IMR-90 (cell line): ENCODE results near the gene GXYLT2. TPM values are rescaled to one million over a fixed set of nuclear protein-coding genes. Genes with fewer than 3 reads are reported as not detected.

Experiments
- ATAC-seq: fragments of 200-7000 bp; cut with Tn5 transposase; 2 replicates; pipeline ENCODE4 v1.9.1; 2020; ENCODE audit warnings: low read depth, mild to moderate bottlenecking, moderate library complexity
- BruUV-seq: library from RNA; stranded (reverse); fragments of 400-500 nt; replicated peaks from 2 replicates; lab custom pipeline; 2021; lab: Mats Ljungman, UMichigan
- CTCF ChIA-PET: fragments of 300-600 bp; formaldehyde crosslinking; extraction: SDS; loops from one replicate; lab custom pipeline; 2021; ENCODE audit warnings: antibody characterized with exemption; lab: Yijun Ruan, JAX
- POLR2A ChIA-PET: fragments of 300-600 bp; sonication (Branson Sonifier 250); formaldehyde crosslinking; loops from one replicate; lab custom pipeline; 2022; ENCODE audit warnings: antibody characterized with exemption; ENCODE audit not compliant: unreplicated experiment; lab: Charles Lee
- DNase-seq: peaks from one replicate; pipeline ENCODE4 v3.0.0; 2013
- H2AFZ ChIP-seq: replicated peaks from 2 replicates; pipeline ENCODE3; 2013; ENCODE audit warnings: low read length, mild to moderate bottlenecking; ENCODE audit not compliant: poor library complexity
- H2AK5ac ChIP-seq: 2 replicates; pipeline ENCODE4 v1.6.1; 2013; ENCODE audit warnings: low read depth, low read length, inconsistent platforms
- H2AK9ac ChIP-seq: replicated peaks from 2 replicates; pipeline ENCODE3; 2013; ENCODE audit warnings: mild to moderate bottlenecking, low read depth, low read length, moderate library complexity; ENCODE audit not compliant: poor library complexity
- H2BK120ac ChIP-seq: 2 replicates; pipeline ENCODE4 v1.6.1; 2013; ENCODE audit warnings: low read depth, low read length, inconsistent platforms
- H2BK15ac ChIP-seq: 3 replicates; pipeline ENCODE4 v1.6.1; 2013; ENCODE audit warnings: low read depth, low read length, inconsistent platforms
- H2BK20ac ChIP-seq: 2 replicates; pipeline ENCODE4 v1.6.1; 2013; ENCODE audit warnings: low read depth, mild to moderate bottlenecking, inconsistent platforms, low read length, moderate library complexity
- H2BK5ac ChIP-seq: 2 replicates; pipeline ENCODE4 v1.6.1; 2013; ENCODE audit warnings: mild to moderate bottlenecking, low read depth, low read length, inconsistent platforms; ENCODE audit not compliant: poor library complexity, severe bottlenecking
- H3K14ac ChIP-seq: replicated peaks from 2 replicates; pipeline ENCODE4 v1.6.1; 2013; ENCODE audit warnings: low read depth, low read length, inconsistent platforms
- H3K18ac ChIP-seq: 2 replicates; pipeline ENCODE4 v1.6.1; 2013; ENCODE audit warnings: low read depth, low read length, control low read depth
- H3K23ac ChIP-seq: 2 replicates; pipeline ENCODE4 v1.6.1; 2013; ENCODE audit warnings: low read depth, low read length, inconsistent platforms
- H3K27ac ChIP-seq: 2 replicates; pipeline ENCODE4 v1.5.1; 2013; ENCODE audit warnings: mild to moderate bottlenecking, control low read depth, low read length; ENCODE audit not compliant: insufficient read depth
- H3K27me3 ChIP-seq: 2 replicates; pipeline ENCODE4 v1.6.1; 2013; ENCODE audit warnings: low read length; ENCODE audit not compliant: control insufficient read depth, insufficient read depth
- H3K36me3 ChIP-seq: 2 replicates; pipeline ENCODE4 v1.6.1; 2013; ENCODE audit warnings: low read length, mixed read lengths; ENCODE audit not compliant: control insufficient read depth, insufficient read depth
- H3K4ac ChIP-seq: 2 replicates; pipeline ENCODE4 v1.6.1; 2013; ENCODE audit warnings: low read depth, low read length, inconsistent platforms
- H3K4me1 ChIP-seq: 2 replicates; pipeline ENCODE4 v1.6.1; 2013; ENCODE audit warnings: low read length, mixed read lengths; ENCODE audit not compliant: control insufficient read depth, insufficient read depth
- H3K4me2 ChIP-seq: 2 replicates; pipeline ENCODE4 v1.6.1; 2013; ENCODE audit warnings: low read depth, mild to moderate bottlenecking, control low read depth, low read length, moderate library complexity
- H3K4me3 ChIP-seq: 2 replicates; pipeline ENCODE4 v1.5.1; 2013; ENCODE audit warnings: low read depth, mild to moderate bottlenecking, control low read depth, low read length, moderate library complexity; ENCODE audit not compliant: insufficient read depth
- H3K56ac ChIP-seq: 2 replicates; pipeline ENCODE4 v1.6.1; 2013; ENCODE audit warnings: low read length, inconsistent platforms; ENCODE audit not compliant: insufficient read depth; ENCODE audit errors: extremely low read depth
- H3K79me1 ChIP-seq, 2 experiments: 2 replicates each; pipeline ENCODE4 v1.6.1; 2013; ENCODE audit warnings: low read length in 2 of 2, inconsistent platforms in 1 of 2, low read depth in 1 of 2
- H3K9ac ChIP-seq: 2 replicates; pipeline ENCODE4 v1.6.1; 2013; ENCODE audit warnings: low read depth, low read length, control low read depth
- H3K9me1 ChIP-seq: 2 replicates; pipeline ENCODE4 v1.6.1; 2013; ENCODE audit warnings: low read length, inconsistent platforms; ENCODE audit not compliant: insufficient read depth
- H3K9me3 ChIP-seq: 2 replicates; pipeline ENCODE4 v1.6.1; 2013; ENCODE audit warnings: low read length; ENCODE audit not compliant: control insufficient read depth, insufficient read depth
- H4K20me1 ChIP-seq: 2 replicates; pipeline ENCODE4 v1.6.1; 2013; ENCODE audit warnings: low read length, inconsistent platforms; ENCODE audit not compliant: insufficient read depth
- H4K5ac ChIP-seq: 2 replicates; pipeline ENCODE4 v1.6.1; 2013; ENCODE audit warnings: mild to moderate bottlenecking, low read depth, low read length, control low read depth
- H4K8ac ChIP-seq, 2 experiments: 2 replicates each; pipeline ENCODE4 v1.6.1; 2013; ENCODE audit warnings: low read depth in 2 of 2, low read length in 2 of 2, control low read depth in 1 of 2, inconsistent platforms in 1 of 2
- H4K91ac ChIP-seq: 2 replicates; pipeline ENCODE4 v1.6.1; 2013; ENCODE audit warnings: low read depth, low read length, inconsistent platforms; ENCODE audit not compliant: insufficient read depth
- BHLHE40 ChIP-seq: fragments of 150-350 bp; IDR thresholded peaks from 2 replicates; pipeline ENCODE4 v1.6.1; 2016; ENCODE audit warnings: mild to moderate bottlenecking, low read depth, low read length
- CEBPB ChIP-seq: IDR thresholded peaks from 2 replicates; pipeline ENCODE4 v1.6.1; 2012; ENCODE audit warnings: low read depth, low read length, improper control_type of control experiment
- CHD1 ChIP-seq: IDR thresholded peaks from 2 replicates; pipeline ENCODE4 v1.6.1; 2012; ENCODE audit warnings: low read depth, low read length, improper control_type of control experiment
- FOS ChIP-seq: fragments of 150-350 bp; IDR thresholded peaks from 2 replicates; pipeline ENCODE4 v1.6.1; 2016; ENCODE audit warnings: low read depth, low read length
- MAFK ChIP-seq: IDR thresholded peaks from 2 replicates; pipeline ENCODE4 v1.6.1; 2012; ENCODE audit warnings: low read depth, low read length, improper control_type of control experiment
- MAZ ChIP-seq: IDR thresholded peaks from 2 replicates; pipeline ENCODE4 v1.6.1; 2012; ENCODE audit warnings: low read depth, mild to moderate bottlenecking, low read length, improper control_type of control experiment, moderate library complexity, borderline replicate concordance
- MXI1 ChIP-seq: IDR thresholded peaks from 2 replicates; pipeline ENCODE4 v1.6.1; 2012; ENCODE audit warnings: low read depth, mild to moderate bottlenecking, low read length, moderate library complexity, borderline replicate concordance
- NFE2L2 ChIP-seq: fragments of 150-350 bp; IDR thresholded peaks from 2 replicates; pipeline ENCODE4 v1.6.1; 2016; ENCODE audit warnings: low read depth, mild to moderate bottlenecking, low read length
- POLR2A ChIP-seq: IDR thresholded peaks from 2 replicates; pipeline ENCODE4 v1.6.1; 2012; ENCODE audit warnings: mild to moderate bottlenecking, low read depth, low read length
- RAD21 ChIP-seq: IDR thresholded peaks from 2 replicates; pipeline ENCODE4 v1.6.1; 2012; ENCODE audit warnings: low read length, improper control_type of control experiment
- RCOR1 ChIP-seq: IDR thresholded peaks from 2 replicates; pipeline ENCODE4 v1.6.1; 2012; ENCODE audit warnings: mild to moderate bottlenecking, low read length, improper control_type of control experiment; ENCODE audit not compliant: insufficient replicate concordance
- RFX5 ChIP-seq: IDR thresholded peaks from 2 replicates; pipeline ENCODE4 v1.8.0; 2012; ENCODE audit warnings: low read depth, mild to moderate bottlenecking, low read length, moderate library complexity
- SMC3 ChIP-seq: fragments of 150-350 bp; IDR thresholded peaks from 2 replicates; pipeline ENCODE4 v1.6.1; 2016; ENCODE audit warnings: low read depth, mild to moderate bottlenecking, antibody characterized with exemption, low read length, moderate library complexity
- WGBS, 2 experiments: methylation state at CpG; one replicate each; pipeline versions ENCODE4 v1.1.5 to v1.1.7; 2013; ENCODE audit warnings: missing lambda C conversion rate in 2 of 2; ENCODE audit not compliant: insufficient read length in 1 of 2; ENCODE audit errors: extremely low coverage in 2 of 2; 5-methylcytosine and 5-hydroxymethylcytosine counted together
- dilution Hi-C: fragments of 300-500 bp; cut with HindIII; formaldehyde crosslinking; loops from one replicate; pipeline ENCODE4 v1.14.3; 2018; ENCODE audit warnings: low sequenced_read_pairs; ENCODE audit not compliant: unreplicated experiment
- in situ Hi-C: fragments of 300-500 bp; cut with MboI; formaldehyde crosslinking; loops from 3 replicates; pipeline ENCODE4 v1.14.3; 2019; ENCODE audit warnings: low sequenced_read_pairs, inconsistent platforms, mixed read lengths
- intact Hi-C: fragments of 100-400 bp; cut with micrococcal nuclease; formaldehyde crosslinking; loops from 2 replicates; pipeline ENCODE4 v1.10.0; 2022
- polyA plus RNA-seq, 3 experiments: library from polyadenylated mRNA; depleted of rRNA; stranded (reverse); fragments of >200 nt; gene quantifications; 2 replicates each; pipeline ENCODE4 v1.2.3, GENCODE V29; 2012; ENCODE audit warnings: low replicate concordance in 1 of 3
- total RNA-seq: library from RNA; depleted of rRNA; stranded (reverse); fragments of >200 nt; gene quantifications from 2 replicates; pipeline ENCODE4 v1.2.3, GENCODE V29; 2012
- TF ChIP-seq, protein P1 (sequence below): conservative IDR thresholded peaks from 2 replicates; pipeline ENCODE4 v1.5.1; 2012; ENCODE audit warnings: mild to moderate bottlenecking, low read depth, low read length, improper control_type of control experiment
- TF ChIP-seq, protein P2 (sequence below): fragments of 150-350 bp; IDR thresholded peaks from 2 replicates; pipeline ENCODE4 v1.6.1; 2017; ENCODE audit warnings: mild to moderate bottlenecking, antibody characterized with exemption, low read length, low read depth
- TF ChIP-seq, protein P3 (sequence below): fragments of 150-350 bp; IDR thresholded peaks from 2 replicates; pipeline ENCODE4 v1.6.1; 2016; ENCODE audit warnings: low read depth, mild to moderate bottlenecking, low read length, moderate library complexity, borderline replicate concordance

Gene GXYLT2
- total and polyA plus RNA-seq, 2 of the 4 experiments (the other 2 are of a cell fraction) = 5.7 to 11.1 TPM

DNA sequence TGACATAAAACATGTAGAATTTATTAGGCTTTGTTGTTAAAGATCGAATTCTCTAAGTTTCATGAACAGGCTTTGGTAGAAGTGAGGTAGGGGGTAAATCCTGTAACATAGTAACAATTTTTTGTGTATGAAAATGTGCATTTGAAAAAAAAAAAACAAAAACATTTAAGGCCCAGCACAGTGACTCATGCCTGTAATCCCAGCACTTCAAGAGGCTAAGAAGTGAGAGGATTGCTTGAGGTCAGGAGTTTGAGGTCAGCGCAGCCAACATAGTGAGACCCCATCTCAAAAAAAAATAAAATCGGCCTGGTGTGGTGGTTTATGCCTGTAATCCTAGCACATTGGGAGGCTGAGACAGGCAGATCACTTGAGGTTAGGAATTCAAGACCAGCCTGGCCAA, 81.9 kb downstream of the GXYLT2 start:
- H3K18ac ChIP-seq = no peak overlapping the region

More for the DNA sequence above, 81.9 kb downstream of the GXYLT2 start:
- H4K8ac ChIP-seq = no peak overlapping the region
- TF ChIP-seq RFX5 (no peak), RAD21 (no peak), FOS (no peak; the same call in 1 of the 2 replicates), BHLHE40 (no peak), POLR2A (no peak), MAZ (no peak), CHD1 (no peak), RCOR1 (no peak), NFE2L2 (no peak), MAFK (no peak), MXI1 (no peak), CEBPB (no peak), SMC3 (no peak)
- TF ChIP-seq, protein P1, sequence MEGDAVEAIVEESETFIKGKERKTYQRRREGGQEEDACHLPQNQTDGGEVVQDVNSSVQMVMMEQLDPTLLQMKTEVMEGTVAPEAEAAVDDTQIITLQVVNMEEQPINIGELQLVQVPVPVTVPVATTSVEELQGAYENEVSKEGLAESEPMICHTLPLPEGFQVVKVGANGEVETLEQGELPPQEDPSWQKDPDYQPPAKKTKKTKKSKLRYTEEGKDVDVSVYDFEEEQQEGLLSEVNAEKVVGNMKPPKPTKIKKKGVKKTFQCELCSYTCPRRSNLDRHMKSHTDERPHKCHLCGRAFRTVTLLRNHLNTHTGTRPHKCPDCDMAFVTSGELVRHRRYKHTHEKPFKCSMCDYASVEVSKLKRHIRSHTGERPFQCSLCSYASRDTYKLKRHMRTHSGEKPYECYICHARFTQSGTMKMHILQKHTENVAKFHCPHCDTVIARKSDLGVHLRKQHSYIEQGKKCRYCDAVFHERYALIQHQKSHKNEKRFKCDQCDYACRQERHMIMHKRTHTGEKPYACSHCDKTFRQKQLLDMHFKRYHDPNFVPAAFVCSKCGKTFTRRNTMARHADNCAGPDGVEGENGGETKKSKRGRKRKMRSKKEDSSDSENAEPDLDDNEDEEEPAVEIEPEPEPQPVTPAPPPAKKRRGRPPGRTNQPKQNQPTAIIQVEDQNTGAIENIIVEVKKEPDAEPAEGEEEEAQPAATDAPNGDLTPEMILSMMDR = no peak
- TF ChIP-seq, protein P2, sequence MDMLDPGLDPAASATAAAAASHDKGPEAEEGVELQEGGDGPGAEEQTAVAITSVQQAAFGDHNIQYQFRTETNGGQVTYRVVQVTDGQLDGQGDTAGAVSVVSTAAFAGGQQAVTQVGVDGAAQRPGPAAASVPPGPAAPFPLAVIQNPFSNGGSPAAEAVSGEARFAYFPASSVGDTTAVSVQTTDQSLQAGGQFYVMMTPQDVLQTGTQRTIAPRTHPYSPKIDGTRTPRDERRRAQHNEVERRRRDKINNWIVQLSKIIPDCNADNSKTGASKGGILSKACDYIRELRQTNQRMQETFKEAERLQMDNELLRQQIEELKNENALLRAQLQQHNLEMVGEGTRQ = no peak
- TF ChIP-seq, protein P3, sequence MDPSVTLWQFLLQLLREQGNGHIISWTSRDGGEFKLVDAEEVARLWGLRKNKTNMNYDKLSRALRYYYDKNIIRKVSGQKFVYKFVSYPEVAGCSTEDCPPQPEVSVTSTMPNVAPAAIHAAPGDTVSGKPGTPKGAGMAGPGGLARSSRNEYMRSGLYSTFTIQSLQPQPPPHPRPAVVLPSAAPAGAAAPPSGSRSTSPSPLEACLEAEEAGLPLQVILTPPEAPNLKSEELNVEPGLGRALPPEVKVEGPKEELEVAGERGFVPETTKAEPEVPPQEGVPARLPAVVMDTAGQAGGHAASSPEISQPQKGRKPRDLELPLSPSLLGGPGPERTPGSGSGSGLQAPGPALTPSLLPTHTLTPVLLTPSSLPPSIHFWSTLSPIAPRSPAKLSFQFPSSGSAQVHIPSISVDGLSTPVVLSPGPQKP = no peak
- no peak overlapping the region for H3K56ac ChIP-seq
- BruUV-seq = no TSS peak
- no peak overlapping the region for H4K5ac ChIP-seq
- no peaks in the 10 kb centered on the region for H3K79me1 ChIP-seq
- ATAC-seq = no peak
- H3K27me3 ChIP-seq = no peaks in the 10 kb centered on the region
- H4K91ac ChIP-seq = no peak overlapping the region
- H3K9me1 ChIP-seq = no peaks in the 10 kb centered on the region
- no peak overlapping the region for H2AK9ac ChIP-seq
- dilution Hi-C loops = no loop called here
- peaks cover 15% of the 10 kb centered on the region for H3K36me3 ChIP-seq
- H3K9me3 ChIP-seq = no peaks in the 10 kb centered on the region
- H2BK5ac ChIP-seq = no peak overlapping the region
- in situ Hi-C loops = no loop called here
- H3K4me3 ChIP-seq = no peak overlapping the region
- no peak overlapping the region for H3K4me2 ChIP-seq
- WGBS, 2 experiments = no CpG with 5 or more reads among the region's 3 CpGs
- H3K9ac ChIP-seq = no peak overlapping the region
- H3K14ac ChIP-seq = no peak overlapping the region
- no peak overlapping the region for H2AFZ ChIP-seq
- no peak overlapping the region for H2AK5ac ChIP-seq
- DNase-seq = peak; percentile 55
- H2BK15ac ChIP-seq = no peak overlapping the region
- CTCF ChIA-PET = no interaction called here
- H3K23ac ChIP-seq = no peak overlapping the region
- H3K4ac ChIP-seq = no peak overlapping the region
- intact Hi-C loops = no loop called here
- no peaks in the 10 kb centered on the region for H4K20me1 ChIP-seq
- POLR2A ChIA-PET = no interaction called here
- H3K4me1 ChIP-seq = no peaks in the 10 kb centered on the region
- no peak overlapping the region for H2BK20ac ChIP-seq
- no peak overlapping the region for H2BK120ac ChIP-seq
- H3K27ac ChIP-seq = no peak overlapping the region
